OCI-LY7 (cell line): ENCODE results near the gene SLC48A1. TPM values are rescaled to one million over a fixed set of nuclear protein-coding genes. Genes with fewer than 3 reads are reported as not detected.

Source experiments
- BruUV-seq: library from RNA; stranded (reverse); fragments of 400-500 nt; replicated peaks from 2 replicates; lab custom pipeline; 2021; lab: Mats Ljungman, UMichigan
- CTCF ChIA-PET: fragments of 300-600 bp; sonication (Branson Sonifier 250); formaldehyde crosslinking; loops from one replicate; lab custom pipeline; 2022; ENCODE audit warnings: antibody characterized with exemption; ENCODE audit not compliant: unreplicated experiment; lab: Charles Lee
- POLR2A ChIA-PET: fragments of 300-600 bp; sonication (Branson Sonifier 250); formaldehyde crosslinking; loops from one replicate; lab custom pipeline; 2022; ENCODE audit warnings: antibody characterized with exemption; lab: Charles Lee
- DNase-seq: peaks from one replicate; pipeline ENCODE4 v3.0.0-alpha.2; 2015; ENCODE audit warnings: low spot score
- H2AFZ ChIP-seq: fragments of 200-600 bp; sonication (generic), shearing (Covaris generic); 2 replicates; pipeline ENCODE4 v1.6.1; 2014; ENCODE audit warnings: mild to moderate bottlenecking, antibody characterized with exemption, low read length, moderate library complexity
- H3K27ac ChIP-seq: fragments of 200-600 bp; sonication (generic); 2 replicates; pipeline ENCODE4 v1.5.1; 2014; ENCODE audit warnings: mixed run types, low read depth, mild to moderate bottlenecking, moderate library complexity, low read length, inconsistent platforms; ENCODE audit not compliant: poor library complexity, severe bottlenecking
- H3K36me3 ChIP-seq: fragments of 200-600 bp; sonication (generic); 2 replicates; pipeline ENCODE4 v1.6.1; 2014; ENCODE audit warnings: mild to moderate bottlenecking, antibody characterized with exemption, low read length, moderate library complexity, mixed read lengths; ENCODE audit not compliant: insufficient read depth
- H3K4me1 ChIP-seq: fragments of 200-600 bp; sonication (generic); 2 replicates; pipeline ENCODE4 v1.5.1; 2014; ENCODE audit warnings: mild to moderate bottlenecking, low read length; ENCODE audit not compliant: insufficient read depth, poor library complexity, severe bottlenecking
- H3K4me2 ChIP-seq: fragments of 200-600 bp; sonication (generic); 2 replicates; pipeline ENCODE4 v1.6.1; 2014; ENCODE audit warnings: mild to moderate bottlenecking, low read length
- H3K4me3 ChIP-seq: fragments of 200-600 bp; sonication (generic); 2 replicates; pipeline ENCODE4 v1.5.1; 2014; ENCODE audit warnings: mild to moderate bottlenecking, low read depth, low read length; ENCODE audit not compliant: poor library complexity, severe bottlenecking
- H3K79me2 ChIP-seq: fragments of 200-600 bp; sonication (generic); 2 replicates; pipeline ENCODE4 v1.6.1; 2016; ENCODE audit warnings: low read depth, mild to moderate bottlenecking, low read length, moderate library complexity, mixed read lengths; ENCODE audit not compliant: insufficient read depth
- H3K9me2 ChIP-seq: fragments of 200-600 bp; sonication (generic); 2 replicates; pipeline ENCODE4 v1.6.1; 2016; ENCODE audit warnings: mild to moderate bottlenecking, low read length, mixed read lengths; ENCODE audit not compliant: insufficient read depth
- H3K9me3 ChIP-seq: fragments of 200-600 bp; sonication (generic); 2 replicates; pipeline ENCODE4 v1.6.1; 2014; ENCODE audit warnings: mild to moderate bottlenecking, mixed run types, low read length, mixed read lengths
- H4K20me1 ChIP-seq: fragments of 200-600 bp; sonication (generic); 2 replicates; pipeline ENCODE4 v1.6.1; 2014; ENCODE audit warnings: mild to moderate bottlenecking, antibody characterized with exemption, low read length, moderate library complexity, mixed read lengths; ENCODE audit not compliant: insufficient read depth
- EZH2phosphoT487 ChIP-seq: fragments of 200-600 bp; sonication (generic); IDR thresholded peaks from 2 replicates; pipeline ENCODE4 v1.6.1; 2018; ENCODE audit warnings: low read depth, borderline replicate concordance, mild to moderate bottlenecking, mixed run types, antibody characterized with exemption, low read length, moderate library complexity, mixed read lengths
- intact Hi-C: fragments of 100-400 bp; cut with micrococcal nuclease; formaldehyde crosslinking; loops from one replicate; pipeline ENCODE4 v1.10.0; 2022; ENCODE audit not compliant: unreplicated experiment
- total RNA-seq, 2 experiments: library from RNA; depleted of rRNA in 1 of 2; stranded (reverse); fragments of >200 nt in 1 of 2; shearing (Covaris generic) in 1 of 2; gene quantifications; 2 replicates each; pipeline ENCODE4 v1.2.3, GENCODE V29; 2014 to 2022
- TF ChIP-seq, protein P1 (sequence below): fragments of 200-600 bp; sonication (generic); conservative IDR thresholded peaks from 2 replicates; pipeline ENCODE4 v1.5.1; 2014; ENCODE audit warnings: mild to moderate bottlenecking, antibody characterized with exemption, low read length, moderate library complexity, mixed read lengths

The SLC48A1 gene
- total RNA-seq, 2 experiments from 2014 or later: 9.6 to 12.0 TPM

DNA sequence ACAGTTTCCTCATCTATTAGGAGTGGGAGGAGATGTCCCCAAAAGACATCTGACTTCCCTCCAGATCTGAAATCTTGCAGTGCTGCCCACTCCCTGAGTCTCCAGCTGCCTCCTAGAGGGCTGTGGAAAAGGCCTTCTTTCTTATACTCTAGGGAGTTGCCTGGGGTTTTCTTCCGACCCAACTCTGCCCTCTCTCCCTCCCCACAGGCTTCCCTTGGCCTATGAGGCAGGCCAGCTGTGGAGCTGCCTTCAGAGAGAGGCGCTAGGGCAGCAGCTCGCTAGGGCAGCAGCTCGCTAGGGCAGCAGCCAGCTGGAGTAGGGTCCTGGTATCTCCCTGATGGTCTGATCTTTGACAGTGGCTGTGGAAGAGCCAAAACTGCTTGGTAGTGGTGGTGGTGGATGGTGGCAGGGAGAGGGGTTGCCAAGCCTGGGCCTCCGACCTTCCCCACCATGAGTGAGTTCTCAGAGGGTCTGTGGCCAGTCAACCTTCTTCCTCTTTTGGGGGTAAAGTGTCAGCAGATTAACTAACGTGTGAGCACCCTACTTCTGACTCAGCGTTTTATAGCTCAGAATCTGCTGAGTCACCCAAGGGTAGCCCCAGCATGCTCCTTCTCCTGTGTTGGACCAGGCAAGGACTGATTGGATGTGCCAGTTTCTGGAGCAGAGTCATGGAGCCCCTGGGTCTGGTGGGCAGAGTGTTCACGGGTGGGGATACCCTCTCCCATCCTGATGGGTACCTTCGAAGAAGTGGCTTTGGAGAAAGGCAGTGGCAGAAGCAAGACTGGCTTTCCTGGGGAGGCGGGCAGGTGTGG, 2.3 kb downstream of the SLC48A1 start:
- CTCF ChIA-PET: interaction anchor here (1.2 to 3.3 kb wide), 3 partner anchors 33 to 64 kb away, joined by 5 to 13 read pairs (median 13); no protein-coding TSS in a partner anchor
- Histone ChIP-seq H3K27ac (no peak overlapping the region), H2AFZ (no peak overlapping the region), H4K20me1 (no peaks in the 10 kb centered on the region), H3K4me2 (no peak overlapping the region), H3K79me2 (no peaks in the 10 kb centered on the region), H3K36me3 (no peaks in the 10 kb centered on the region), H3K9me2 (no peaks in the 10 kb centered on the region), H3K4me3 (no peak overlapping the region), H3K9me3 (no peaks in the 10 kb centered on the region), H3K4me1 (peaks cover 53% of the 10 kb centered on the region)
- intact Hi-C loops: loop anchor here (10.0 kb wide), 1 partner anchor 189 kb away; the partner anchor contains the start of gene TMEM106C
- BruUV-seq: no TSS peak
- no peak for TF ChIP-seq EZH2phosphoT487
- TF ChIP-seq, protein P1, sequence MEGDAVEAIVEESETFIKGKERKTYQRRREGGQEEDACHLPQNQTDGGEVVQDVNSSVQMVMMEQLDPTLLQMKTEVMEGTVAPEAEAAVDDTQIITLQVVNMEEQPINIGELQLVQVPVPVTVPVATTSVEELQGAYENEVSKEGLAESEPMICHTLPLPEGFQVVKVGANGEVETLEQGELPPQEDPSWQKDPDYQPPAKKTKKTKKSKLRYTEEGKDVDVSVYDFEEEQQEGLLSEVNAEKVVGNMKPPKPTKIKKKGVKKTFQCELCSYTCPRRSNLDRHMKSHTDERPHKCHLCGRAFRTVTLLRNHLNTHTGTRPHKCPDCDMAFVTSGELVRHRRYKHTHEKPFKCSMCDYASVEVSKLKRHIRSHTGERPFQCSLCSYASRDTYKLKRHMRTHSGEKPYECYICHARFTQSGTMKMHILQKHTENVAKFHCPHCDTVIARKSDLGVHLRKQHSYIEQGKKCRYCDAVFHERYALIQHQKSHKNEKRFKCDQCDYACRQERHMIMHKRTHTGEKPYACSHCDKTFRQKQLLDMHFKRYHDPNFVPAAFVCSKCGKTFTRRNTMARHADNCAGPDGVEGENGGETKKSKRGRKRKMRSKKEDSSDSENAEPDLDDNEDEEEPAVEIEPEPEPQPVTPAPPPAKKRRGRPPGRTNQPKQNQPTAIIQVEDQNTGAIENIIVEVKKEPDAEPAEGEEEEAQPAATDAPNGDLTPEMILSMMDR: no peak
- DNase-seq: no peak
- POLR2A ChIA-PET: interaction anchor here (0.9 to 1.5 kb wide), 4 partner anchors 35 to 70 kb away, joined by 3 to 5 read pairs (median 4); partner anchors contain the start of gene RPAP3

DNA sequence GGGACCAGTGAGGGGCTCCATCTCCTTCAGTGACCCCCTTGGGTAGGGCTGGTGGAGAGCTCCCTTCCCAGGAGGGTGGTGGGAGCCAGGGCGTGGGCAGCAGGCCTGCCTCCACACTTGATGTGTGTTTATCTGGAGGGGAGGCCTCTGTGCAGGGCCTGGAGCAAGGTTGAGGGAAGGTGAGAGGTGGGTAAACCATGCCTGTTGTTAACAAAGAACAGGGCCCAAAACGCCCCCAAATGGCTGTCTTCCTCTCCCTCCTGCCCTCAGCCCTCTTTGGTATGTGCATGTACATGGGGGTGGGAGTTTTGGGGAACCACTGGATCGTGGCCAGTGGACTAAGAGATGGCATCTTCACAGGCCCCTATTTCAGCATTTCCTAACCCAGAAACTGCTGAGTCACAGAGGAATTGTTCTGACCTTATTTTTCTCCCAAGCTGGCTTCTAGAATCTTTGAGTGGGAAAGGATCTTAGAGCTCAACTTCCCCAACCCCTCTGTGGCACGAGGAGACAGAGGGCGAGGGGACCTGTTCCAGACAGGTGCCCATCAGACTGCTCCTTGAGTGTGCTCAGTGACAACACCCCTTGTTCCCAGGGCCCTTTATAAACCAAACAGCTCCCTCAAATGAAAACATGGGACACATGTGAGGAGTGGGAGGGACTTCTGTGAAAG, 3.6 kb downstream of the SLC48A1 start:
- Histone ChIP-seq H3K9me3 (no peaks in the 10 kb centered on the region), H4K20me1 (no peaks in the 10 kb centered on the region), H3K9me2 (no peaks in the 10 kb centered on the region), H3K4me1 (peaks cover 53% of the 10 kb centered on the region), H3K79me2 (no peaks in the 10 kb centered on the region), H3K27ac (no peak overlapping the region), H3K36me3 (no peaks in the 10 kb centered on the region), H3K4me3 (no peak overlapping the region), H2AFZ (no peak overlapping the region), H3K4me2 (no peak overlapping the region)
- POLR2A ChIA-PET: interaction anchor here (0.6 to 1.5 kb wide), 7 partner anchors 28 to 70 kb away, joined by 3 to 6 read pairs (median 5); no protein-coding TSS in a partner anchor
- no peak for DNase-seq
- no peak for TF ChIP-seq EZH2phosphoT487
- TF ChIP-seq, protein P1: no peak
- intact Hi-C loops: loop anchor here (10.0 kb wide), 1 partner anchor 188 kb away; the partner anchor contains the start of gene TMEM106C
- no TSS peak for BruUV-seq
- CTCF ChIA-PET: interaction anchor here (1.1 to 3.3 kb wide), 5 partner anchors 10 to 63 kb away, joined by 3 to 13 read pairs (median 5); no protein-coding TSS in a partner anchor
